ENCODE data around the gene PRC1.
"Not testable (repeated sequence)": the region's sequence is repeated elsewhere in the genome, so short reads cannot be mapped to it uniquely, and the experiment has no call there.

The PRC1 gene

DNA sequence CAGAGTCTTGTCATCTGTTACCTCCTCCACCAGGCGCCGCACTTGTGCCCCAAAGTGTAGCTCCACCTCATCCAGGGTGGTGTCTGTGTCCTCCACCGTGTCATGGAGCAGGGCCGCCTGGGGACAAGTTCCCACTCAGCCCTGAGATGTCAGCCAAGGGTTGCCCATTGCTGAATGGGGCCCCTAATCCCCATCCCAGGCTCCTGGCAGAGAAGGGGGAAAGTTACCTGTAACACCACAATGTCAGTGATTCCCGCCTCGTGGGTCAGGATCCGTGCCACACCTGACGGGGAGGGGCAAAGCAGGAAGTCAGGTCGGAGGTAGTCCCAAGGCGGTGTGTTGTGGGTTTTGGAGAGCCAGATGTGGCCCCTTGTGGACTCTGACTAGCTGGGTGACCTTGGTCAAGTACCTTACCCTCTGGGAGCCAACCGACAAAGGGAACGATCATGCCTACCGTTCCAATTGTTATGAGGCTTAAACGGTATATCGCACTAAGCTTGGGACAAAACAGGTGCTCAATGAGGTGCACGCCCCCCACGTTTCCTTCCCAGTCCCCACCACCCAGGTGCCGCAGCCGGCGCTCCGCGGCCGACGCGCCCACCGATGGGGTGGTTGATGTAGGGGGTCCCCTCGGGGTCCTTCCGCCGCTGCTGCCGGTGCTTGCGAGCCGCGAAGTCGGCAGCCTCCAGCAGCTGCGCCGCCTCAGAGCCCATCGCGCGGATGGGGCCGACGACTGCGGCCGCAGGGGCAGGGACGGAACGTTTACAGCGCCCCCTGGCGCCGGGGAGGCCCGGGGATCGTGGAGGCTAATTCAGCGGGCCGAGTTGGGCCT is 62.3 kb downstream of the PRC1 start, which contains the start of gene HDDC3:
Gene HDDC3, minus strand, starts transcription at position 722 of the 832 bp plus-strand sequence. Its CDS starts 9 bp downstream, at position 713.
- peak; percentile 88 for DNase-seq

DNA sequence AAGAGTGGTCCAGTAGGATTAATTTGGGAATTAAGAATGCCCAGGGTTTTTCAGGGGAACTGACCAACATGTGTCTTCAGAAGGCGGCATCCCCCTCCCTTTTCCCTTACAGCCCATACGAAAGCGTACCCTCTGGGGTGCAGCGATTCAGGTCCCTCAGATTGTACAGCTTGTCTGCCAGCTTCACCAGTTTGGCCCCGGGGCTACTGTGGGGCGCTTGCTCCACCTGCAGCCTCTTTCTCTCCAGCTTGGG is 62.8 kb downstream of the PRC1 start:
- DNase-seq: no peak

DNA sequence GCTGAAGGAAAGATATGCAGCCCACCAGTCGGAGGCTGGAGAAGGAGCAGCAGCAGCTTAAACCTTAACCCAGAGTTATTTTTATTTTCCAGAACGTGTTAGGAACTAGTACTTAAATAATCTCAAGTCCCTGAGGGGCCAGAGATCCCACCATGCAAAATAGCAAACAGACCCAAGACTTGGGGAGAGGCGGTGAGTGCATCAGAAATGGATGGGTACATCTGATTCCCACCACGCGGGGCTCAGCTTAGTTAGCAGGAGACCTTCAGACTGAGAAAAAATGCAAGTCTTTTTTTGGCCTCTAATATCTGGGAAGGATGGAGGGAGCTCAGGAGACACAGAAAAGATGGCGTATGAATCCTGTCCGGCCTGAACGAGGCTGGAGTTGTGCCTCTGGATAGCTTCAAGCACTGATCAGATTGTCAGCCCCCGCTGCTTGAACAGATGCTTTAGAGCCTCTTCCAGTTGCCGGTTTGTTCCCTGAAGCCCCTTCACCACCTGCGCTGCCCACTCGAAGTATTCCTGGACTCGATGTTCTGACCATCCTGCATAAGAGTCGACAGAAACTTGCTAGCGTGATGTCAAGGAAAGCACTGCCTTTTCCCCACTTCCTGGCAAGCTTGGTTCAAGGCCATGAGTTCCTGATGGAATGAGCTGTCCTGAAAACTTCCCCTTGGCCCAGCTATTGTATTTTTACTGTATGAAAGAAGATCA is 63.3 kb downstream of the PRC1 start:
- DNase-seq: no peak

DNA sequence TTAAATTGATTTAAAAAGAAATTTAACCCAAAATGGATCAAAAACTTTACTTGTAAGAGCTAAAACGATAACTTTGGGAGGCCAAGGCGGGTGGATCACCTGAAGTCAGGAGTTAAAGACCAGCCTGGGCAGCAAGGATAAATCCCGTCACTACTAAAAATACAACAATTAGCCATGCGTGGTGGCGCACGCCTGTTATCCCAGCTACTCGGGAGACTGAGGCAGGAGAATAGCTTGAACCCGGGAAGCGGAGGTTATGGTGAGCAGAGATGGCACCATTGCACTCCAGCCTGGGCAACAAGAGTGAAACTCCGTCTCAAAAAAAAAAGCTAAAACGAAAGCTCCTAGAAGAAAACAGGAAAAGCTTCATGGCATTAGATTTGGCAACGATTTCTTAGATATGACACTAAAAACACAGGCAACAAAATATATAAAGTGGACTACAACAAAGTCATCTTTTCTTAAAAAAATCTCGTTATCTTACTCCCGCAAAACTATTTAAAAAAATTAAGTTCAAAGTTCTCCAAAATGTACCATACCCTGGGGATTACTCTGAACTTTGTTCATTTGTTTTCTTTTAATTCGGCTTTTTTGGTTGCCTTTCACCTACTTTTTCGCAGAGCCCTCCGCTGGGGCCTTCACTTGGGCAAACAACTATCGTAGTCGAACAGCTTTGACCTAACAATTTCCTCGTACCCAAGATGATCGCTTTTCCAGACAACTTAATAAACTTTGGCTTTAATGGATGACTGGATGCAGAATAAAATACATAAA is 64.9 kb downstream of the PRC1 start:
- no peak for DNase-seq

DNA sequence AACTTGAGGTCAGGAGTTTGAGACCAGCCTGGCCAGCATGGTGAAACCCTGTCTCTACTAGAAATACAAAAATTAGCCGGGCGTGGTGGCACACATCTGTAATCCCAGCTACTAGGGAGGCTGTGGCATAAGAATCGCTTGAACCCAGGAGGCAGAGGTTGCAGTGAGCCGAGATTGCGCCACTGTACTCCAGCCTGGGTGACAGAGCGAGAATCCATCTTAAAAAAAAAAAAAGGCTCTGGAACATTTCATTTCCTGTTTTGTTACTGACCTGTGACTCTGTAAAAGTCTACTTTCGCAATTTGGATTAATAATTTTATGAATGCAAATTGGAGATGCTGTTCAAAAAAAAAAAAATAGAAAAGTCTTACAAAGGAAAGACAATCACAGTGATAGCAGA is 66.2 kb downstream of the PRC1 start:
- not testable (repeated sequence) for DNase-seq

DNA sequence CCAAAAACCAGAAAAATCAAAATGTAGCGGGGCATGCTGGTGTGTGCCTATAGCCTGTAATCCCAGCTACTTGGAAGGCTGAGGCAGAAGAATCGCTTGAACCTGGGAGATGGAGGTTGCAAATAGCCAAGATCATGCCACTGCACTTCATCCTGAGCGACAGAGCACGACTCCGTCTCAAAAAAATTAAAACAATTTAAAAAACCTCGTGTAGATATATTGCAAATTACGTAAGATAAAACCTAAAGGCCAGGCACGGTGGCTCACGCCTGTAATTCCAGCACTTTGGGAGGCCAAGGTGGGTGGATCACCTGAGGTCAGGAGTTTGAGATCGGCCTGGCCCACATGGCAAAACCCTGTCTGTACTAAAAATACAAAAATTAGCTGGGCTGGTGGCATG is 67.6 kb downstream of the PRC1 start:
- DNase-seq: not testable (repeated sequence)

DNA sequence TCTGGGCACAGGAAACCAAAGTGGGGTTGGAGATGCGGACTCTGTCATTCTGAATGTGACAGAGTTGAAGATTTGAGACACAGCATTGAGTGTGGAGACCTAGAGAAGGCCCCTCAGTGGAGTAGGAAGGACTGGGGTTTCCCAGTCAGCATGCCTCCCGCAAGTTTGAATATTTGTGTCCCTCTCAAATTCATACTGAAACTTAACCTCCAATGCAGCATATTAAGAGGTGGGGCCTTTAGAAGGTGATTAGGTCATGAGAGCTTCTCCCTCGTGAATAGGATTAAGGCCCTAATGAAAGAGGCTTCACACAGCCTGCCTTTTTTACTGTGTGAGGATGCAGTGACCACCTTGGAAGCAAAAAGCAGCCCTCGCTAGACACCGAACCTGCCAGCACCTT is 70.0 kb downstream of the PRC1 start:
- DNase-seq: no peak

DNA sequence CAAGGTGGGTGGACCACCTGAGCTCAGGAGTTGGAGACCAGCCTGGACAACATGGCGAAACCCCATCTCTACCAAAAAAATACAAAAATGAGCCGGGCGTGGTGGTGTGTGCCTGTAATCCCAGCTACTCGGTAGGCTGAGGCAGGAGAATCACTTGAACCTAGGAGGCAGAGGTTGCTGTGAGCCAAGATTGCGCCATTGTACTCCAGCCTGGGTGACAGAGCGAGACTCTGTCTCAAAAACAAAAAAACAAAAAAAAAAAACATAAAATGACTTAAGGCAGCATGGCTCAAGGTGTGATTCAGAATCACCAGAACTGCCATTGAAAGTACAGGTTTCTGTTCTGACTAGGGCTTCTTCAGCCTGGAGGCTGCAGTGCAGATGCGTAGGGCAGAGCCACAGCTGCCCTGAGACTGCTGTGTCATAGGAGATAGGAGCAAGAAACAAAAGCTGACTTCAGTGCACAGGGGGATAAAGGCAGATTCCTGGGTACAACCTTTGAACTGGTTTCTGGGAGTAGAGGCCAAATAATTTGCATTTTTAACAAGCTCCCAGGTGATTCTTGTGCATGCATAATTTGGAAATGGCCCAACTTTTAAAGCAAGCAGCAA is 71.5 kb downstream of the PRC1 start:
- DNase-seq: not testable (repeated sequence)

DNA sequence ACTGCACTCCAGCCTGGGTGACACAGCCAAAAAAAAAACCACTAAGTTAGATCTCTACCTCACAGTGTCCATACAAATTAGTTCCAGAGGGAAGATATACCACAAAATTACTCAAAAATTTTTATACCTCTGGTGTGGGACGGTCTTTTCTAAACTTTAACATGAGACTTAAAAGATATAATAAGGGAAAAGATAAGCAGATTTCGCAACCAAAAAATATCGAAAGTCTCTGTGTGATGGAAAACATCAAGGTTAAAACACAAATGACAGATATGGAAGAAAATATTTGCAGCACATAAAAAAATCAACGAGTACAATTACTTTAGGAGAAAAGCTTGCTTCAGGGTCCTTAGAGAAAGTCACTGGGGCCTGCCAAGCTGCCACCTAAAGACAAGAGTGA is 72.4 kb downstream of the PRC1 start:
- DNase-seq: no peak

DNA sequence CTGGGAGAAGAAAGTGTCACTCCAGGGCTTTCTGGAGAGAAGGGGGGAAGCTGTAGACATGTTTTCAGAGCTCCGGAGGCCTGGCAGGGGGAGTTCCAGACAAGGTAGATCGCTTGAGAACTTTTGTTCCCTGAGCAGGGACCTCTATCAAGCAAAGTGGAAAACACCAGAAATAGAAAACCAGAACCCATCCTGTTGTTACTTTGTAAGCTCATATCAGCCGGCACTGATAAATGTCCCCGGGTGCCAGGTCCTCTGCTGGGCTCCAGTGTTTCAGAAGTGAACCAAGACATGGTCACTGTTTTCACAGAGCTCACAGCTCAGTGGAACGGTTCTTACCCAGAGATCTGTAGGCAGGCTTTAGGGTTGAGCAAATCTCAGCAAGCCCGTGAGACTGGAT is 75.5 kb downstream of the PRC1 start:
- no peak for DNase-seq

DNA sequence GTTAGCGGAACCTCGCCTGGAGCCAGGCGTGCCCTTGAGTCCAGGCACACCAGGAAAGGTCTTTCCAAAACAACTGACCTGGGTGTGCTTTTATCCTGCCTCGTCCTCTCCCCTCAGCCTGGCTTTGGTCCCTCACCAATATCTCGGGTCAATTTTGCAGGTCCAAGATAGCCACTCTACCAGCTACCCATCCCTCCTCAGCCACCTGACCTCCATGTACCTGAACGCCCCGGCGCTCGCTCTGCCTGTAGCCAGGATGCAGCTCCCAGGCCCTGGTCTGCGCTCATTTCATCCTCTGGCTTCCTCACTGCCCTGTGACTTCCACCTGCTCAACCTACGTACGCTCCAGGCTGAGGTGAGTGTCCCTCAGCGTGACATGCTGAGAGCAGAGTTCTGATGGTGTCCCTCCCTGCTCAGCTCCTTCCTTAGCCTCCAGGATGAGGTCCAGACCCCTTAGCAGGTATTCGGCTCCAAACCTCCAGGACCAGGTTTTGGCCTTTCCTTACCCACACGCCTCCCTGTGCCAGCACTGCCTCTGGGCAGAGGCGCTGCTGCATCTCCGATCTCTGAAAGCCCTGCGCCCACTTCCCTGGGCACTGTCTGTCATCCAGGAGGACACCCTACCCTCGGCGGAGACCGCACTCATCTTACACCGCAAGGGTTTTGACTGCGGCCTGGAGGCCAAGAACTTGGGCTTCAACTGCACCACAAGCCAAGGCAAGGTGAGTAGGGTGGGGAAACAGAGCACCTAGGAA is 76.1 kb downstream of the PRC1 start:
- no peak for DNase-seq

DNA sequence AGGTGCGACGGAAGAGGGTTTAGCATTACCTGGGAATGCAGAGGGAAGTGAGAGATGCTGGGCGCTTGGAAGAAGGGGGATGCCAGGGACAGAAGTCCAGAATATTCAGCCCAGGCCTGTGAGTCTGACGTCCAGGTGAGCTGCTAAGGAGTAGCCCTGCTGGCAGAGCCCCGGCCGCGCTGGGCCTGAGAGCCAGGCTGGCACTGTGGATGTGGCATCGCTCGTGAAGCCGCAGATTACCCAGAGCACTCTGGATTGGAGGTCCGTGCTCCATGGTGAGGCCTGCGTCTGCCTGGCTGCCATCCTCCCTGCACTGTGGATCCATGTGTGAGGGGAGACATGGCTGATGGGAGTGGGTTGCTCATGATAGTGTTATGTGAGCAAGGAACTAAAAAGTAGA is 76.8 kb downstream of the PRC1 start:
- no peak for DNase-seq

DNA sequence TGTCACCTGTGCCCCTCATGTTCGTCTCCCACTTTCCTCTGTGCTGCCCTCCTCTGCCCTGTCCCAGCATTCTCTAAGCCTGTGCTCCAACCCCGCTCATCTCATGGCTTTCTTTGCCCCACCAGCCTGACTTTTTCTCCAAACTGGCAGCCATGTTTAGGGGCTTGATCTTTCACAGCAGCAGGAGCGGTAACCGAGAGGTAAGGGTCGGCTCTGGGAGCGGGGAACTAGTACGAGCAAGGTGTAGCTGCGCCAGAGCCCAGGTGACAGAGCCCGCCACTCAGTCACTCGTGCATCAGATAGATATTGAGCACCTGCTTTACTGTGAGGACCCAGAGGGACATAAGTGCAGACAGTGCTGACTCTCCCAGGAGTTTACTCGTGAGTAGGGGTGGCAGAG is 77.9 kb downstream of the PRC1 start:
- DNase-seq: no peak
